NCI-H1092 treated with DMSO at 0.1 percent for 48 hours (cell line): ENCODE measurements around the gene RALGPS2.

ENCODE experiments used
- DNase-seq: peaks from one replicate; lab custom pipeline; 2025; lab: John Stamatoyannopoulos, UW

Gene RALGPS2

DNA sequence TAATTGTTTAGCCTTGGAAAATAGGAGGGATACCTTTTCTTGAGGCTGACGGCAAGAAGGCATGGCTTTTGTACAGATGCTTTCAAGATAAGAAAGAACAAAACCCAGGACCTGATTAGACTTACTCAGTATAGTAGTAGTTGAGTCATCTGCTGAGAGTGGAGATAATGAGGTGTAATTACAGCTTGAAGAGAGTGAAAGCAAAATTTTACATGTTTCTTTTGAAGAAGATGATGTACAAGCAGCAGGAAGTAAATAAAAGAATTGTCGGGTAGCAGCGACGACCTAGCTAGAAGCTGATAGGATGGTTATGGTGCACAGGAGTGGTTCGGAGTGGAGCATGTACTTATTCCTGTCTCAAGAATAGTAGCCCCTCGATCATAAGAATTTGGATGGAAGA lies 139.3 kb downstream of the RALGPS2 start:
- DNase-seq = no peak

DNA sequence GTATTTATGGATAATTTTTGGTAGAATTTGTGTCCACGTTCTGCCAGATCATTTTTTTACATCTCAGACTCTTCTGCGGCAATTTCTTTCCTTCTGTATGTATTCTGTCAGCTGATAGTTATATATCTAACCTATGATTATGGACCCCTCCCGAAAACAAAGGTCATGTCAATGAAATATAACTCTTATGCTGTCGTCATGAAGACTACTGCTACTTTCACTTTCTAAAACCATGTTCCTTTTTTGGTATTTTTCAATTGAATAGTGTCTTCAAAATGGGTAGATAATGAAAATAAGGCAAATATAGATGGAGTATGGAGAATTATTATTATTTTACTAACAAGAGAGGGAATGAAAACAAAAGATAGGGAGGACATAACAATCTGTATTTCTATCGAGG lies 142.6 kb downstream of the RALGPS2 start:
- DNase-seq = no peak

DNA sequence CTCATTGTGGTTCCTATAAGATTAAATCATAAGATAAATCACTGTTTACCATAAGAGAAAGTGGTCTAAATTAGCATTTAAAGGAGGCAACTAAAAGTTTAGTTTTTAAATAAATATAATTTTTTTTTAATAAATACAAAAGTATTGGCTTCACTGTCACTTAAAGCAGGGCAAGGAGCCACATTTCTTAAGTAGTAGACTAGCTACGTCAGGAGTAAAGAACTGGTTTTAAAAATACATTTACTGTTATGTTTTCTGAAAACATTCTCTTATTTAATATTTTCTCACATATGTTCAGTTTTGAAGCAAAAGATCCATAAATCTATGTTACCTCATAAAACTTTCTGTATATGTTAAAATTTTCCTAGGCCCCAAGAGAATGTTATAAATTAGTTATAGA lies 143.7 kb downstream of the RALGPS2 start:
- no peak for DNase-seq

DNA sequence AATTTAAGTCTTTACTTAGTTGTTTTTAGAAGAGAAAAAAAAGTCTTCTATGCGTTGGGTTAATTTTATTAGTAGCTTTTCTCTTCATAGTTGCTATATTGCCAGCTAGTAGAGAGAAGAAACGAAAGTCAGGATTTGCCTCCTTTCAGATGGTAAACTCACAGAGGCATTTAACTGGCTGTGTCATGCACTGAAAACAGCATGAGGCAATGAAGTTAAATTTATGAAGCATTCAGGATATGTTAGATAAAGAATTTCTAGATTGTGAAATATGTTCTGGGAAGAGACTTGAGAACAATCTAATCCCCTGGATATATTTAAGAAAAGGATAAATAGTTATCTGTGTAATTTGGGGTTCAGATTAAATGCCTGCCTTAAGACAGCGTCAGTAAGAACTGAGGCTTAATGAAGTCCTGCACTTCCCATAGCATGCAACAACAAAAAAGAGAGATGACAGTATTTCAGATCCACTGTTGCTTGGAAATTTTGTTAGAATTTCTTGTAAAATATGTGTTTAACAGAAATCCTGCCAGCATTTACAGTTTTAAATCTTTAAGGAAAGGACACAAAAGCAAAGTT lies 144.2 kb downstream of the RALGPS2 start:
- DNase-seq = no peak

DNA sequence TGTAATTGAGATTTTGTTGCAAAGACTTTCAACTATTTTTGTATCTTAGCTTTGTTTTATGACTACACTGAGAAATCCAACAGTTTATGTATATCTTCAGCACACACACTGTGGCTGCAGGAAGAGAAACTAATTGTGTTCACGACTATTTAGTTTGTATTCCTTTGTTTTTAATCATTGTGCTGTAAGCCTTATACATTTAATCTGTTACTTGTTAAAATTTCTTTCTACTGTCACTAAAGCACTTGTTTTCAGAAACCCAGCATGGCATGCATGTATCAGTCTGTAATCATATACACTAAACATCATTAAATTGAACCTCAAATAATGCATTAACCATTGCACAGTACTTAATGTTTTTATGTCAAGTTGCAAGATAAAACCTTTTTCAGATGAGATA lies 145.2 kb downstream of the RALGPS2 start:
- no peak for DNase-seq

DNA sequence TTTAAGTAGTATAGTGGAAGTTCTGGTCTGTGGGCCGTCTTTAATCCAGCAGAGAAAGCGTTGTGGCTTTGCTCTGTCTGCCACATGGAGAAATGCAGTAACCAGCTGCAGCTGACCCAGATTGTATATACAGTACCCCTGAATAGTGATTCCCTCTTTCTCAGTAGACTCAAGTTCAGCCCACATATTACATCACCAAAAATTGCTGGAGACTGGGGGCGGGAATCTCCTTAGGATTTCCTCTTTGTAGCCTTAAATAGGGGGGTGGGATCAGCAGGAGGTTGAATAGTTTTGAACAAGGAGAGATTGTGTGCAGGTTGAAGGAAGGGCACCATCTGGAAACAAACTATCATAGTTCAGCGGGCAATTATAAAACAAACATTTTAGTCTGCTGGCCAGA lies 145.9 kb downstream of the RALGPS2 start, which contains the start of gene ANGPTL1:
ANGPTL1 (minus strand) TSS at position 134 of the 400 bp plus-strand sequence. CDS start 5,301 bp downstream, outside the sequence.
- no peak for DNase-seq

DNA sequence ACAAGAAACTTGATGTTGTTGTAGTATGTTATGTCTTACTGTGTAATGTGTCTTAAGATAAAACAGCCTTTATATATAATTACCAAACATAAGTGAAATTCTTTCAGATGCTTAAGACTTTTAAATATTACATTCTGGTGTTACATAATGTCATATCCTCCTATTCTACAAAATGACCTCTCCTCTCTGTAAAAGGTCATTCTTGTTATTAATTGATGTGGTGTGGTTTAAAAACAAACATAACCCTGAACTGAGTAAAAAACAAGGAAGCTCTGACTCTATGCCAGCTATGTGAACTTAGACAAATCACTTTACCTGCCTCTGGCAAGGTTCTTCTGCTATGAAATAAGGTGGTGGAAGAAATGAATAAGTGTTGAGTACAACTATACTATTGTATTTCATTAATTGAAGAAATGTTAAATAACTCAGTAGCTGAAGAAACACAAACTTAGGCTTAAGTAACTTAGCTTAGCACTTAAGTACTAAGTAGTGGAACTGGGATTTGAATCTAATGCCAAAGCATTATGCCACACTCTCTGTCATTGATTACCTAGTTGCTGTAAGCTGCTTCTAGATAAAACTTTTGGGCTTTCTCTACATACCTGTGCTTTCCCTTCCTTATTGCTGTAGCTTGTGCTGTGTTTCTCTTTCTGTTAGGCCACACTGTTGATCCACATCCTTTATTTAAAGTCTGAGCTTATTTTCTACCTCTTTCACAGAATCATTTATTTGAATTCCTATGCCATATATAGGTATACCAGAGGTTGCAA lies 146.7 kb downstream of the RALGPS2 start:
- DNase-seq = no peak

DNA sequence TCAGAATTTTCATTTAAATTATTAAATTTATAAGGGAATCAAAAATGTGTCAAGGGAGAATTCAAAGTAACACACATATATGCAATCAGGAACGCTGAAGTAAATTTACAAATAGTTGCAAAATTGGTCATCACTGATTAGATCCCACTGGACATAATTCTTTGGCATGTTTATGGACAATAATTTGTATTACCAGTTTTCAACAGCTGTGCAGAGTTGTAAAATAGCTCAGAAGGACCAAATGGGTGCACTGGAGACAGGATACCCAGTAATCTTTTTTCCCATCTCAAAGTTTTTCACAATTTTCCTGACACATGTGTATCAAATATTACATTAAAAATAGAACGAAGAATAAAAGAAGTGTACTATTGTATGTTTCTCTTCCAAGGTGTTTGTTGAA lies 149.9 kb downstream of the RALGPS2 start:
- no peak for DNase-seq

DNA sequence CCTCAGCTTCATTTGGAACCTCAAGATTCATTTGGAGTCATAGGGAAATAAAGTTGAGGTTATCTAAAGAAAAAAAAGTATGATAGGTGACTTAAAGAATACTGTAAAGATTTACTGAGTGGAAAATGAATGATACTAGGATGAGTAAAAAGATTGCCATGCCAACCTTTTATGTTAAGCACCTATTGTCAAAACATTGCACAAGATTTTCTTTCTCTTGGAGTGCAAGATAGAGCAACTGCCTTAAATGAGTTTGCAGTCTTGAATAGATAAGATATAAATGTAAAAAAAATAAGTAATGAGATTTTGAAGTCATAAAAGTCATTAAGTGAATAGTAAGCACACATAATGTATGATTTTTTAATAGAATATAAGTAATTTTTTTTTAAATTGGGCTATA lies 150.9 kb downstream of the RALGPS2 start:
- no peak for DNase-seq

DNA sequence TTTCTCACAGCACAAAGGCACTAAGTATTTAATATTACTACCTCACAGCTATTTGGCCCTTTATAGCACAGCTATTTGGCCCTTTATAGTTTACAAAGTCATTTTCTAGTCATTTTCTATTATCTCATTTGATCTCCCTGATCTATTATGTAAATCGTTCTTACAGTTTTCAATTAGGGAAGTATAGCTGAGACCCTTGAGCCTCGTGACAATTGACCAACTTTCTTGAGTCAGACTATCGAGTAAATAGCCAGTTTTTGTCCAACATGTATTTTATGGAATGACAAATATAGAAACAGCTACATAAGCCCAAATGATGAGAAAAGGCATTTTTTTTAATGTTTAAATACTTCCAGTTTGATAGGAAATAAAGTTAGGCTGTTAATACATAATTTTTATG lies 152.9 kb downstream of the RALGPS2 start:
- DNase-seq = no peak

DNA sequence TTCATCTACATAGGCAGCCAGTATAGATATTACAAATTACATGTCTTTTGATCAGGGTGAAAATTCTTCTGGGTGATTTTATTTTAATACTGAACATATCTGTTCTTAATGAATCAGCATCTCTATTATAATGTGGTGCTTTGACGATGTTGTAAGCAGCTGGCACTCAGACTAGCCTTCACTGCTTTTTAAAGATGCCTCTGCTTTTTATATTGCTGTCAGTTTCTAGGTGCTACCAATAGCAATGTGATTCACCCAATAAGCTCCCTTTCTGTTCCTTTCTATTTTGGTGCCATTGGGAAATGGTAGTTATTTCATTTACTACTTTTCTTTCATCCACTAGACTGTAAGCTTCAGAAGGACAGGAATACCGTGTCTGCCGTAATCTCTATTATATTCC lies 156.9 kb downstream of the RALGPS2 start:
- no peak for DNase-seq

DNA sequence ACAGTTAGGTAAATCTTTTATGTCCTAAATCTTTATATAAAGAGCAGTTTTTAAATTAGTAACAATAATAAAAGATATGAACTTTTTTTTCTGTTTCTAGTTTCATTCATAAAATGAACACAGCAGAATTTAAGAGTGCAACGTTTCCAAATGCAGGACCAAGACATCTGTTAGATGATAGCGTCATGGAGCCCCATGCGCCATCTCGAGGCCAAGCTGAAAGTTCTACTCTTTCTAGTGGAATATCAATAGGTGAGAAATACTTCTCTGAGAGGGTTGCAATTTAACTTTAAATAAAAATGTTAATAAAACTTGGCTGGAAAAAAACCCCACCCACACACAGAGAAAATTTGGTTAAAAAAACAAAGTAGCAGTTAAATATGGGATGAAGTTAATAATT lies 160.8 kb downstream of the RALGPS2 start:
- peak; percentile 6 for DNase-seq

DNA sequence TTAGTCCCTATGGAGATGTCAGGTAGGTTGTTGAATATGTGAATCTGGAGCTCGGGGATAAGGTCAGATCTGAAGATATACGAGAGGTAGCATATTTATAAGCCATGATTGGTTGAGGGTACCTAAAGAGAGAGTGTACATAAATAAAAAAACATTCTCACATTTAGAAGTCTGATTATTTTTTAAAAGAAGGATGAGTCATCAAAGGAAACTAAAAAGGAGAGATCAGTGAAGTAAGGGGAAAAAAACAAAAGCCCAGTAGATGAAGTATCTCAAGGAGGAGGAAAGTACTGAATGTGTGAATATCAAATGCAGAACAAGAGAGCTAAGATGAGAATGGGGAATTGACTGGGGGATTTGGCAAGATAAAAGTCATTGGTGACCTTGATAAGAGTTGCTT lies 161.5 kb downstream of the RALGPS2 start:
- DNase-seq = no peak

DNA sequence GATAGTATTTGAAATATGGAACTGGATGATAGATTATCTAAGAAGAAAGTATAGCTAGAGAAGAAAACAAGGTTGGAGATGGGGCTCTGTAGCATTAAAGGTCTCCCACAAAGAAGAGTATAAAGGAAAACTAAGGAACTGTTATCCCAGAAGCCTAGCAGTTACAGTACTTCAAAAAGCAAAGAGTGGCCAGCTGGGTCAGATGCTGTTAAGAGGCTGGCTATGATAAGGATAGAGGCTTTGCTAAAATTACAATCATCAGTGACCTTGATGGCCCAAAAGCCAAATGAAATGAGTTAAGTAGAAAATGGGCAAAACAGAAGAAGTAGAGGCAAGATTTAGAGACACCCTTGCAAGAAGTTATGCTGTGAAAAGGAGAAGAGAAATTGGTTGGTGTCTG lies 170.9 kb downstream of the RALGPS2 start:
- no peak for DNase-seq

DNA sequence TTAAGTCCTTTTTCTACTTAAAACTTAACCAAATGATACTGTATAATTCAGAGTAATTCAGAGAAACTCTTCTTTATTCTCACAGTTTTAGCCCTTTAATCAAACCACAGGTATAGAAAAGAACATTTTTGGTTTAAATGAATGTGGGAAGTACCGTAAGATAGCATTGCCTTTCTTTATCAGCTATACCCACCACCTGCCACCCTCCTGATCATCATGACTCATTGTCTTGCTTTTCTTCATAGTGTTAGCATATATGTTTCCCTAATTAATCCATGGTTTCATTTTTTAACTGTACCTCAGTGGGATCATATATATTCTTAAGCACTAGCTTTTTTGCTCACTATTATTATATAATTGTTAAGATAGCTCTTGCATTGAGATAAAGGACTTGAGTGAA lies 173.4 kb downstream of the RALGPS2 start:
- DNase-seq = no peak

DNA sequence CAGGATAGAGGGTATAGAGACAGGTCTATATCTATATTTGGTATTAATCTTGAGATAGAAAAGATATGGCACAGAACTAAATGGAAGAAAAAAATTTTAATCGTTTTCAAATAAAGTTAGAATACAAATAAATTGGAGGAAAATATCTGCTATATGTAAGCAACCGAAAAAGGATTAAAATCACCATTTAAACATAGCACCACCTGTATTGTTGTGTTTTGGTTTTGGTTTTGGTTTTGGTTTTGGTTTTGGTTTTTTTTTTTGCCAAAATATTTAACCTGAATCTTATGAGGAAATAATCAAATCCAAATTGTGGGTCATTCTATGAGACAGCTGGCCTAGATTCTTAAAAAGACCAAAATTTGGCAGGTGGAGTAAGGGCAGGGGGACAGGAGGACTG lies 174.4 kb downstream of the RALGPS2 start:
- DNase-seq = no peak

DNA sequence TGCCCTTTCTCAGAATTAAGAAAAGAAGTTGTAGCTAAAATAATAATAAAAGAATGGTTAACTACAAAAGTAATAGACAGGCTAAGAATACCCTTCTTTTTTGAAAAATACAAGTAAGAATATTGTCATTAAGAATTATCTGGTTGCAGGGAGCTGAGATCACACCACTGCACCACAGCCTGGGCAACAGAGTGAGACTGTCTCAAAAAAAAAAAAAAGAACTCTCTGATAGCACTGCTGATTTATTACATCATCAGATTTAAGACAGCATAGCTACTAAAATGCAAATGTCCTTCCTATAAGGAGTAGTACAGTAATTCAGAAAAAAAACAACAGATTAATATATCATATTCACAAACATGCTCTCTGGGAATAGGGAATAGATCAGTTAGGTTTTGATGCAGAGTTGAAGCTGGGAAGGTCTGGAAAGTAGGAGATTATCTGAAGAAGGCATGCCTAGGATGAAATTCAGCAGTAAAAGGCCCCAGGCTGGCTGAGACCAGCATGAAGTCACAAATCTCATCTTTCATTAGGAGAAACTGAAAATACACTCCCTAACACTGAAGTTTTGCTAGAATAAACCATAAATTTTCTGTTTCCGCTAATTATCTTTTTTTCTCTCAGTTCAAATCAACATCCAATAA lies 176.6 kb downstream of the RALGPS2 start:
- DNase-seq = no peak

DNA sequence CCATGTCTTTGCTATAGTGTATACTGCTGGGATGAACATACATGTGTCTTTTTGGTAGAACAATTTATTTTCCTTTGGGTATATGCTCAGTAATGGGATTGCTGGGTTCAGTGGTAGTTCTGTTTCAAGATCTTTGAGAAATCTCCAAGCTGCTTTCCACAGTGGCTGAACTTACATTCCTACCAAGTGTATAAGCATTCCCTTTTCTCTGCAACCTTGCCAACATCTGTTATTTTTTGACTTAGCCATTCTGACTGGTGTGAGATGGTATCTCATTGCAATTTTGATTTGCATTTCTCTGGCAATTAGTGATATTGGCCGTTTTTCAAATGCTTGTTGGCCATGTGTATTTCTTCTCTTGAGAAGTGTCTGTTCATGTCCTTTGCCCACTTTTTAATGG lies 183.3 kb downstream of the RALGPS2 start:
- no peak for DNase-seq

DNA sequence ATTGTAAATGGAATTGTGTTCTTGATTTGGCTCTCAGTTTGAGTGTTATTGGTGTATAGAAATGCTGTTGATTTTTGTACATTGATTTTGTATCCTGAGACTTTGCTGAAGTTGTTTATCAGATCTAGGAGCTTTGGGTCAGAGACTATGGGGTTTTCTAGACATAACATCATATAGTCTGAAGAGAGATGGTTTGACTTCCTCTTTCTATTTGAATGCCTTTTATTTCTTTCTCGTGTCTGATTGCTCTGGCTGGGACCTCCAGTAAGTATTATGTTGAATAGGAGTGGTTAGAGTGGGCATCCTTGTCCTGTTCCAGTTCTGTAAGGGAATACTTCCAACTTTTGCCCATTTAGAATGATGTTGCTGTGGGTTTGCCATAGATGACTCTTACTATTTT lies 185.0 kb downstream of the RALGPS2 start:
- DNase-seq = no peak

DNA sequence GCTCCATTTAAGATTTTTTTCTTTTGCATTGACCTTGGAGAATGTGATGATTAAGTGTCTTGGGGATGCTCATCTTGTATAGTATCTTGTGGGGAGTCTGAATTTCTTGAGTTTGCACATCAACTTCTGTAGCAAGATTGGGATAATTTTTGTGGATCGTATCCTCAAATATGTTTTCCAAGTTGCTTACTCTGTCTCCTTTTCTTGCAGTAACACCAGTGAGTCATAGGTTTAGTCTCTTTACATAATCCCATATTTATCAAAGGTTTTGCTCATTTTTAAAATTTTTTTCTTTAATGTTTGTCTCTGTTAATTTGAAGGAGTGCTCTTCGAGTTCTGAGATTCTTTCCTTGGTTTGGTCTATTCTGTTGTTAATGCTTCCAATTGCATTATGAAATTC lies 187.6 kb downstream of the RALGPS2 start:
- no peak for DNase-seq

DNA sequence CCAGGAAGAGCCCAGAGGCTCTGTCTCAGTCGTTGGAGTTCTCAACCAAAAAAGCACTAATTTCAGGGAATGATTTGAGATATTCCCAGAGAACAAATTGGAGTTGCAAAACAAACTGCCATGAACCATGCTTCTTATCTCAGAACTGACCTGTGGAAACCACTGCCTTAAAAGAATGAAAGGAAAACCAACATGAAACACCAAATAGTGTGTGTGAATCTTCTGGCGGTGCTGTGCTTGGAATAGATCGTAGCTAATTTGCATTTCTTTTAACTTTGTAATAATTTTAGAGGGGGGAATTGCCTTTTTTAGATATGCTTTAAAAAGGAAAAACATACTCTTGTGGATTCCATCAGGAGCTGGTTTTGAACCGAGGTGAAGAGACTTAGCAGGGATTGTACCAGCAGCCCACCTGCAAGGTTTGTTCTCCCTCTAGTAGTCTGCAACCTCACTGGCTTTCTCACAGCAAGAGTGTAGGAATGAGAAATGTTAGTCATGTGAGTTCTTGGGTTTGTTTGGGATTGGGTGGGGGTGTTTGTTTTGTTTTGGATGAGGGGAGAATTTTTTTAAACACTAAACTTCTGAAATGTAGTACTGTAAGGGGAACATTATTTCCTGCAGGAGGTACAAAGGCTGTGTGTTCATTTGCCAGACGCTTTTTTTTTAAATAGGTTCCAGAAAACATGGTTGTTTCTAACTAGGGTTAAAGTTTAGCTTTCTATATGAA lies 191.6 kb downstream of the RALGPS2 start:
- DNase-seq = no peak

DNA sequence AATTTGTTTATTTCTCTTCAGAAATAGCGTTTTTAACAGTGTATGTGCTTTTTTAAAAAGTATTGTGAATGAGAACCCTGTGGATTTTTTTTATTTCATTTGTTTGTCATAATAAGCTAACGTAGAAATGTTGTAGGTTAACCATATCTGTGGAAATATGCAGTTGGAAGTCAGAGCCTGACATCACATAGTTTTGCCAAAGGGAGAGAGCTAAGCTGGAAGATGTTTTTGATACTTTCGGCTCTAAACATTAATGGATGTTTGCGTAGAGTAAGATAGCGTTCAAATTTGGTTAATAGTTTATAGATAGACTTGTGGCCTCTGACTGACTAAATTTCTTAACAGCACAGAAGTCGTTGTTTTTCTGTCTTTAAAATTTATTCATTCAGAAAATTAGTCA lies 193.3 kb downstream of the RALGPS2 start:
- DNase-seq = no peak

DNA sequence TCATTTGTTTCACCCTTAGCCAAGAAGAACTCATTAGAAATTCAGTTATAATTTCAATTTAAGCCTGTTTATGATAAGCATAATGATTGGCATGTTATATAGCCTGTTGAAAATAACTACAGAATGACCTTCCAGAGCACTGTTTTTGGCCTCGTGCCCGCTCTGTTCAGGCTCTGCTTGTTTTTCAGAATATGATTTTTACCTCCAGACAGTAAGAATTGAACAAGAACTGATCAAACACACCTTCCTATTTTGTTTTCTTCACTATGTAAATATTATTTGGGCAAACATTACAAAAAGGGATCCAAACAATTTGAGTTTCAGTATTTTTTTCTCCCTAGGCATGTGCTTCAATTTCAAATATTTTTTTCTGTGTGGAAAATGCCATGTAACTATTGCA lies 193.9 kb downstream of the RALGPS2 start:
- no peak for DNase-seq
